ENCODE measurements around the gene TMED6. TPM values are rescaled to one million over a fixed set of nuclear protein-coding genes. Genes with fewer than 3 reads are reported as not detected.
"Not testable (repeated sequence)": the region's sequence is repeated elsewhere in the genome, so short reads cannot be mapped to it uniquely, and the experiment has no call there.

TMED6 gene
- total RNA-seq, 1 experiment from 2014 or later: 2.4 TPM

GRCh38 chr16:69363281-69363717 lies 11.7 kb upstream of the TMED6 start:
- CTCF ChIA-PET: no interaction called here
- Histone ChIP-seq H3K27me3 (replicated peaks; ENCODE audit: control insufficient read depth, insufficient read depth, low read length) (no peaks in the 10 kb centered on the region), H3K36me3 (ENCODE audit: control insufficient read depth, insufficient read depth, low read length) (peaks cover 7% of the 10 kb centered on the region), H3K9me3 (no peaks in the 10 kb centered on the region), H3K4me1 (no peaks in the 10 kb centered on the region; the same call in 1 of the 2 replicates), H3K4me3 (ENCODE audit: low read depth, low read length) (no peak overlapping the region)
- H3K4me3 Mint-ChIP-seq (ENCODE audit: unreplicated experiment): no peak overlapping the region
- H3K27ac Mint-ChIP-seq (ENCODE audit: unreplicated experiment): peak overlapping the region; percentile 31
- DNase-seq: peak; percentile 60 to 68
- peaks cover 49% of the 10 kb centered on the region for H3K36me3 Mint-ChIP-seq (ENCODE audit: insufficient read depth, unreplicated experiment)
- POLR2A ChIA-PET: no interaction called here
- no peaks in the 10 kb centered on the region for H3K27me3 Mint-ChIP-seq (ENCODE audit: insufficient read depth, unreplicated experiment)
- TF ChIP-seq CTCF (IDR thresholded peaks at IDR 0.05; ENCODE audit: insufficient read depth in 1 of 2, low read depth in 1 of 2, low read length in 1 of 2, severe bottlenecking in 1 of 2, unreplicated experiment in 1 of 2): no peak
- no TSS peak for BruUV-seq (replicated peaks)
- intact Hi-C loops (cut with micrococcal nuclease; ENCODE audit: unreplicated experiment): no loop called here
- peaks cover 6% of the 10 kb centered on the region for H3K4me1 Mint-ChIP-seq (ENCODE audit: low read depth, unreplicated experiment)
- no peaks in the 10 kb centered on the region for H3K9me3 Mint-ChIP-seq (ENCODE audit: unreplicated experiment)

GRCh38 chr16:69360070-69360469 lies 8.5 kb upstream of the TMED6 start:
- BruUV-seq (replicated peaks); H3K4me1 Mint-ChIP-seq (ENCODE audit: low read depth, unreplicated experiment); H3K4me3 Mint-ChIP-seq (ENCODE audit: unreplicated experiment); H3K4me1 ChIP-seq; H3K27ac Mint-ChIP-seq (ENCODE audit: unreplicated experiment); intact Hi-C loops (cut with micrococcal nuclease; ENCODE audit: unreplicated experiment); H3K4me3 ChIP-seq (ENCODE audit: low read depth, low read length); H3K27me3 ChIP-seq (replicated peaks; ENCODE audit: control insufficient read depth, insufficient read depth, low read length); DNase-seq; H3K36me3 ChIP-seq (ENCODE audit: control insufficient read depth, insufficient read depth, low read length); H3K27me3 Mint-ChIP-seq (ENCODE audit: insufficient read depth, unreplicated experiment); H3K9me3 ChIP-seq; H3K9me3 Mint-ChIP-seq (ENCODE audit: unreplicated experiment): not testable (repeated sequence)
- peaks cover 19% of the 10 kb centered on the region for H3K36me3 Mint-ChIP-seq (ENCODE audit: insufficient read depth, unreplicated experiment)
- POLR2A ChIA-PET: interaction anchor here (0.6 kb wide), 1 partner anchor 398 kb away, joined by 3 read pairs; no protein-coding TSS in a partner anchor
- CTCF ChIA-PET: interaction anchor here (0.6 kb wide), 1 partner anchor 231 kb away, joined by 3 read pairs; no protein-coding TSS in a partner anchor

GRCh38 chr16:69350536-69351133 lies 951 bp downstream of the TMED6 start:
- POLR2A ChIA-PET: interaction anchor here (0.7 kb wide), 1 partner anchor 200 kb away, joined by 5 read pairs; no protein-coding TSS in a partner anchor
- peaks cover 13% of the 10 kb centered on the region for H3K4me1 Mint-ChIP-seq (ENCODE audit: low read depth, unreplicated experiment)
- Histone ChIP-seq H3K9me3 (no peaks in the 10 kb centered on the region), H3K4me1 (peaks cover 12% of the 10 kb centered on the region), H3K4me3 (ENCODE audit: low read depth, low read length) (no peak overlapping the region), H3K27me3 (replicated peaks; ENCODE audit: control insufficient read depth, insufficient read depth, low read length) (no peaks in the 10 kb centered on the region), H3K36me3 (ENCODE audit: control insufficient read depth, insufficient read depth, low read length) (peaks cover 4% of the 10 kb centered on the region)
- intact Hi-C loops (cut with micrococcal nuclease; ENCODE audit: unreplicated experiment): no loop called here
- H3K9me3 Mint-ChIP-seq (ENCODE audit: unreplicated experiment): no peaks in the 10 kb centered on the region
- no peaks in the 10 kb centered on the region for H3K27me3 Mint-ChIP-seq (ENCODE audit: insufficient read depth, unreplicated experiment)
- H3K36me3 Mint-ChIP-seq (ENCODE audit: insufficient read depth, unreplicated experiment): peaks cover 24% of the 10 kb centered on the region
- peak overlapping the region; percentile 9 for H3K27ac Mint-ChIP-seq (ENCODE audit: unreplicated experiment)
- peak overlapping the region; percentile 12 for H3K4me3 Mint-ChIP-seq (ENCODE audit: unreplicated experiment)
- BruUV-seq (replicated peaks): TSS peak; percentile 40
- TF ChIP-seq CTCF (IDR thresholded peaks at IDR 0.05; ENCODE audit: insufficient read depth in 1 of 2, low read depth in 1 of 2, low read length in 1 of 2, severe bottlenecking in 1 of 2, unreplicated experiment in 1 of 2): no peak
- CTCF ChIA-PET: interaction anchor here (0.9 kb wide), 1 partner anchor 26 kb away, joined by 3 read pairs; no protein-coding TSS in a partner anchor
- DNase-seq: no peak
